Endodermal cell (in vitro differentiated cells): ENCODE measurements around the gene MNX1. TPM values are rescaled to one million over a fixed set of nuclear protein-coding genes. Genes with fewer than 3 reads are reported as not detected.
A peak's percentile ranks its signal among the peaks of the same experiment; 100 is the strongest.

Experiments used
- DNase-seq: peaks from one replicate; pipeline ENCODE4 v3.0.0-alpha.2; 2017
- H3K27ac ChIP-seq: 2 replicates; pipeline ENCODE4 v1.5.1; 2013; ENCODE audit warnings: mild to moderate bottlenecking, low read depth, low read length, moderate library complexity
- H3K27me3 ChIP-seq: 2 replicates; pipeline ENCODE4 v1.6.1; 2013; ENCODE audit warnings: mild to moderate bottlenecking, low read length, moderate library complexity; ENCODE audit not compliant: insufficient read depth, control insufficient read depth, poor library complexity, severe bottlenecking
- H3K36me3 ChIP-seq: 2 replicates; pipeline ENCODE4 v1.7.0; 2013; ENCODE audit warnings: mild to moderate bottlenecking, low read length, moderate library complexity; ENCODE audit not compliant: control insufficient read depth, insufficient read depth
- H3K4me1 ChIP-seq: one replicate; pipeline ENCODE4 v1.7.0; 2013; ENCODE audit warnings: low read length; ENCODE audit not compliant: control insufficient read depth, insufficient read depth
- H3K4me3 ChIP-seq: 2 replicates; pipeline ENCODE4 v1.5.1; 2013; ENCODE audit warnings: mild to moderate bottlenecking, low read length, moderate library complexity
- H3K9ac ChIP-seq: 2 replicates; pipeline ENCODE4 v1.6.1; 2013; ENCODE audit warnings: mild to moderate bottlenecking, low read length, moderate library complexity; ENCODE audit not compliant: poor library complexity, severe bottlenecking; ENCODE audit errors: extremely low read depth
- H3K9me3 ChIP-seq: 2 replicates; pipeline ENCODE4 v1.6.1; 2013; ENCODE audit warnings: mild to moderate bottlenecking, low read length, moderate library complexity; ENCODE audit not compliant: control insufficient read depth
- H3K27ac Mint-ChIP-seq: 2 replicates; pipeline ENCODE4 v1.8.0; 2020; ENCODE audit warnings: mixed read lengths
- H3K27me3 Mint-ChIP-seq: 2 replicates; pipeline ENCODE4 v1.8.0; 2021; ENCODE audit warnings: mild to moderate bottlenecking, mixed read lengths; ENCODE audit not compliant: insufficient read depth
- H3K36me3 Mint-ChIP-seq: 2 replicates; pipeline ENCODE4 v1.8.0; 2020; ENCODE audit warnings: low read depth, mixed read lengths
- H3K4me1 Mint-ChIP-seq: 2 replicates; pipeline ENCODE4 v1.8.0; 2020; ENCODE audit warnings: mixed read lengths
- H3K4me3 Mint-ChIP-seq: 2 replicates; pipeline ENCODE4 v1.8.0; 2020; ENCODE audit warnings: mild to moderate bottlenecking, moderate library complexity, mixed read lengths
- H3K9me3 Mint-ChIP-seq: 2 replicates; pipeline ENCODE4 v1.8.0; 2020; ENCODE audit warnings: mild to moderate bottlenecking, mixed read lengths
- CTCF ChIP-seq: fragments of 200-600 bp; sonication (generic); conservative IDR thresholded peaks from 2 replicates; pipeline ENCODE4 v1.5.0; 2021; ENCODE audit warnings: antibody characterized with exemption, mild to moderate bottlenecking
- WGBS, 2 experiments: methylation state at CpG; one replicate each; pipeline versions ENCODE4 v1.1.5 to v1.1.7; 2013; ENCODE audit warnings: missing lambda C conversion rate in 2 of 2, mixed read lengths in 1 of 2; ENCODE audit not compliant: insufficient coverage in 1 of 2, insufficient read length in 1 of 2; 5-methylcytosine and 5-hydroxymethylcytosine counted together
- total RNA-seq, 2 donors: library from RNA; stranded (reverse); fragmentation: NEBNext Ultra II Directional in 1 of 2; extraction: Animal tissue kit (Norgen Biotek cat#: 25700) in 1 of 2; gene quantifications; 2 replicates in 1 of 2; 3 replicates in 1 of 2; pipeline ENCODE4 v1.2.1, GENCODE V29; 2021

Gene MNX1
- total RNA-seq, 2 donors from 2014 or later: 14.5 to 18.7 TPM

GRCh38 chr7:157058068-157058467 is 47.6 kb upstream of the MNX1 start:
- Mint-ChIP-seq H3K4me3 (no peak overlapping the region), H3K4me1 (no peaks in the 10 kb centered on the region), H3K36me3 (no peaks in the 10 kb centered on the region), H3K27me3 (peaks cover 25% of the 10 kb centered on the region), H3K9me3 (peaks cover 17% of the 10 kb centered on the region), H3K27ac (no peak overlapping the region)
- Histone ChIP-seq H3K4me3 (no peak overlapping the region), H3K9ac (no peak overlapping the region), H3K27me3 (no peaks in the 10 kb centered on the region), H3K4me1 (no peaks in the 10 kb centered on the region), H3K36me3 (no peaks in the 10 kb centered on the region), H3K9me3 (no peaks in the 10 kb centered on the region), H3K27ac (no peak overlapping the region)
- DNase-seq: no peak
- TF ChIP-seq CTCF: no peak
- 78 to 90% methylated on average over 7 to 8 of the region's 8 CpGs for WGBS, 2 experiments

- no peak overlapping the region for H3K9ac ChIP-seq
- WGBS, 2 experiments: 88 to 89% methylated on average over 13 to 16 of the region's 16 CpGs
- no peaks in the 10 kb centered on the region for H3K36me3 Mint-ChIP-seq
Measured at GRCh38 chr7:157056957-157057902, 46.8 kb upstream of the MNX1 start.

GRCh38 chr7:157056246-157056645 is 45.8 kb upstream of the MNX1 start:
- Histone ChIP-seq H3K9ac (no peak overlapping the region), H3K36me3 (no peaks in the 10 kb centered on the region), H3K4me3 (no peak overlapping the region), H3K27ac (no peak overlapping the region), H3K9me3 (no peaks in the 10 kb centered on the region), H3K27me3 (no peaks in the 10 kb centered on the region), H3K4me1 (no peaks in the 10 kb centered on the region)
- no peaks in the 10 kb centered on the region for H3K4me1 Mint-ChIP-seq
- peaks cover 24% of the 10 kb centered on the region for H3K27me3 Mint-ChIP-seq
- WGBS, 2 experiments: 84 to 86% methylated on average over 3 to 9 of the region's 9 CpGs
- TF ChIP-seq CTCF: peak; percentile 18
- no peak overlapping the region for H3K27ac Mint-ChIP-seq
- DNase-seq: no peak
- H3K4me3 Mint-ChIP-seq: no peak overlapping the region
- H3K36me3 Mint-ChIP-seq: no peaks in the 10 kb centered on the region
- H3K9me3 Mint-ChIP-seq: peaks cover 6% of the 10 kb centered on the region

More at GRCh38 chr7:157056957-157057902, 46.8 kb upstream of the MNX1 start:
- H3K4me3 Mint-ChIP-seq: no peak overlapping the region
- no peak for TF ChIP-seq CTCF
- peaks cover 12% of the 10 kb centered on the region for H3K9me3 Mint-ChIP-seq
- H3K4me1 ChIP-seq: no peaks in the 10 kb centered on the region
- no peak overlapping the region for H3K4me3 ChIP-seq
- H3K4me1 Mint-ChIP-seq: no peaks in the 10 kb centered on the region
- H3K27ac Mint-ChIP-seq: no peak overlapping the region
- H3K36me3 ChIP-seq: no peaks in the 10 kb centered on the region
- H3K9me3 ChIP-seq: no peaks in the 10 kb centered on the region
- H3K27me3 ChIP-seq: no peaks in the 10 kb centered on the region
- peaks cover 24% of the 10 kb centered on the region for H3K27me3 Mint-ChIP-seq
- no peak for DNase-seq
- H3K27ac ChIP-seq: no peak overlapping the region
